Measurements from ENCODE around the gene EIF5B. TPM values are rescaled to one million over a fixed set of nuclear protein-coding genes. Genes with fewer than 3 reads are reported as not detected.
A peak's percentile ranks its signal among the peaks of the same experiment; 100 is the strongest.

Gene EIF5B
- total RNA-seq, 1 donor from 2014 or later = 31.3 TPM

DNA sequence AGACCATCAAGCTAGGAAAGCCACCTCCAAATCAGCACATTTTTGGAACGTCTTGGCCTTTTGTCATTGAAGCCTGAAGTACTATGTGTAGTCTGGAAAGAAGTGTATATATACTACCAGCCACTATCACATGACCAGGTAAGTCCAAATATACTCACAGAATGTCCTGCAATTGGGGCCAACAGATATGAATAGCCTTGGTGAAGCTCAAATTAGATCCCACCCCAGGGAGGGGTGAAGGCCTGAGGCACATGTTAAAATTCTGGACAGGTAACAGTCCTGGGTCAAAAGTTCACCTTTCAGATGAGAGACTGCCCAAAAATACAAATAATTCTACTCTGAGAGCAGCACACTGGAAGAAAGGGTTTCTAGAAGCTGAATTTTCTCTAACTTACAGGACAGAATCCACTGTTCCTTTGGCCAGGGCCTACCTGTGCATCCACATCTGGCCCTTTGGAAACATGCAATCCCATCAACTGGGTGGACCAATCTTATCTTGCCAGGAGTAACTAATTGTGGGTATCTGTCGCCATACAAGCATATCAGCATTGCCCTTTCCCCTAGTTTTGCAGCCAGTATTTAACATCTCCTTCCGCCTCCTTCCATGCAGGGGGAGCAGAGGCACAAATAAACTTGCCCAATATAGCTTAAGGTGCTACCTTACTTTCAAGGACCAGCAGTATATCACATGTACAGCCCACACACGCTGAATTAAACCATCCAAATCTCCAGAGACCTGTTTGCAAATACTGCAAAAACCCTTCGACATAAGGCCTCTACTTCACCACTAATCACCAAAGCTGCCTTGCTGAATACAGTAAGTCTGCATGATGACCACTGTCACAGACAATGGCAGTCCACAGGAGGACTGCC is 67.8 kb downstream of the EIF5B start:
- DNase-seq (ENCODE audit: low spot score) = no peak

DNA sequence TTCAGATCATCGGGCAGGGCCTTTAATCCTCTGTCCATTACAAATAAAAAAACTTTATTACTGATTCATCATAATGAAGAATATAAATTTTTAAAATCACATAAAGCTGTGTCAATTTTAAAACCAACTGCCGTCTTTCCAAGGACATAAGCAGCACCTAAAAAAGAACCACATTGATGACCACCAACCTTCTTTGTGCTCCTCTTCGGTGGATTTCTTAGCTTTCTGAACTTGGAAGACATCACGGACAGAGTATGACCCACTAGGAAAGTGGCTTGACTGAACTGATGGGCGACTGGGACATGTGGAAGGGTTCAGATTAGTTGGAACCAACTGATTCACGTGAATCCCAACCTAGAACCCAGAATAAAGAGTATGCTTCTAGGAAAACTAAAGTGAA is 68.9 kb downstream of the EIF5B start:
- DNase-seq (ENCODE audit: low spot score) = no peak

DNA sequence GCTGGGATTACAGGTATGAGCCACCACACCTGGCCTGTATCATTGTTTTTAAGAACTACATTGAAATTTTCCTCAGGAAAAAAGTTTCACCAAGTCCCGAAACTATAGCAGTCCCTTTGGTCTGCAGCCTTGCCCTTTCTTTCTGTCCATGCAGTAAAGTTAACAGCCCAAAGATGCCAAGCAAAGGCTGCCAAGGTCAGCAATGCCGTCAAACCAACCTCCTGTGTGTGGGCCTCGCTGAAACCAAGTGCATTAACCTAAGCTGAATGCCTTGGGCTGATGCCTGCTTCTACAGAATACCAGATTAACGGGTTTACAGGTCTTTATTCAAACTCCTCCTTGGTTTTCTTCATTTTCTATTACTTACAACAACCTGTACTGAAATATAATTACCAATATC is 73.1 kb downstream of the EIF5B start:
- no peak for DNase-seq (ENCODE audit: low spot score)

DNA sequence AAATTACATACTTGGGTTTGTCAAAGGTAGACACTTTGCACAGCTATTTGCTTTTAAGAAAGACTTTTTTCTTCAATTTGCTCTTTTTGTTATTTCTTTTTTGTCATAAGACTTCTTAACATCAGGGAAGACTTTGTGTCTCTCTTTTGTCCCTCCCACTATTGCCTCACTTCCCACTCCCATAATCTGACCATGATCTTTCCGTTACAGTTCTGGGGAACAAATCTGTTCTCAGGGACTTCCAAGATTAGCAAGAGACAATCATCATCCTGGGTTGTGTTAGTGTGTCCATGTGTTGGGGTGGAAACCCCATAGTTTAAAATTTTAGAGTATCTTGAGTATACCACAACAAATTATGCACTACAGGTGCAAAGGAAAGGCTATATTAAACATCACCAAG is 77.4 kb downstream of the EIF5B start:
- no peak for DNase-seq (ENCODE audit: low spot score)

DNA sequence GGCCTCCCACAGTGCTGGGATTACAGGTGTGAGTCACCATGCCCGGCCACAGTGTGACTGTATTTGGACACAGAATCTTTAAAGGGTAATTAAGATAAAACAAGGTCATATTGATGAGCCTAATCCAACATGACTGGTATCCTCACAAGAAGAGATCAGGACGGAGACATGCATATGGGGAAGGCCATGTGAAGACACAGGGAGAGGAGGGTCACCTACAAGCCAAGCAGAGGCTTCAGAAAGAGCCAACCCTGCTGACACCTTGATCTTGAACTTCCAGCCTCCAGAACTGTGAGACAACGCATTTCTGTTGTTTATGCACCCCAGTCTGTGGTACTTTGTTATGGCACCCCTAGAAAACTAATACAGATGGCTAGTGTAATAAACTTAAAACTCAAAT is 80.2 kb downstream of the EIF5B start:
- no peak for DNase-seq (ENCODE audit: low spot score)

DNA sequence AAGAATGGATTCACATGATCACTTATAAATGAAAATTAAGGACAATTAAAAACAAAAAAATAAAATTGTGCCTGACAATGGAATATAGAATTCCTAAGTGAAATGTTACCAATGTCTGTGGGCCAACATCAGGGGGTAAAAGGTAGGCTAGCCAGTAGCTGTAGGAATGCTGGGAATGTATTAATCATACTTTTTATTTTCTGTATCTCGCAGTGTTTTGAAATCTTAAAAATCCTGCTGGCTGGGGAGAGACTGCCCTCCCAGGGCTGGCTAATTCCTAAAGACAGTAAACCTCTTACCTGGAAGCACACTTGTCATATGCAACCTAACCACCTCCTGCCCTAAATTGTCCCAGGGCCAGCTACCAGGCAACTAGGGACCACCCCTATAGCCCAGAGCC is 82.8 kb downstream of the EIF5B start:
- DNase-seq (ENCODE audit: low spot score) = no peak

DNA sequence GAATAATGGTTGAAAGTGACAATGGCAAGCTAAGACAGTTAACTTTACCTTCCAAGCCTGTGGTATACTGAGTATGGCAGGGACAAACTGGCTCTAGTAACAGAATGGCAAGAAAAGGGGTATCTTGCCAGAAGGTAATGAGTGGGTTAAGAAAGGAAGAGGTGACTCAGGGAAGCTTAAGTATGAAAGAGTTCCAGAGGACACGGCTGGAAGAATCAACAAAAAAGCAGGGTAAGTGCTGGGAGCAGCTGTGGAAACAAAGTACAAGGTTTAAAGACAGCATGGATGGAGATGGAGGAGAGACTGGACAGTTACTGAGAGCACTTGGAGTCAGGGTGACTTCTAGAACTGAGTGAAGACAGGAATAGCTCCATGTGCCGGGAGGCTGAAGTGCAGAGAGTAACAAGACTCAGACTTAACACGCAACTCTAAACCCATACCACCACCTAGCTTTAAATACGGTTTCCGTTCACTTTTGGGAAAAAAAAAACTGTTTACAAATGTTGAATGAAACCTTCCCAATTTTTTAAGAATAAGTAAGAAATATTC is 83.6 kb downstream of the EIF5B start:
- no peak for DNase-seq (ENCODE audit: low spot score)

DNA sequence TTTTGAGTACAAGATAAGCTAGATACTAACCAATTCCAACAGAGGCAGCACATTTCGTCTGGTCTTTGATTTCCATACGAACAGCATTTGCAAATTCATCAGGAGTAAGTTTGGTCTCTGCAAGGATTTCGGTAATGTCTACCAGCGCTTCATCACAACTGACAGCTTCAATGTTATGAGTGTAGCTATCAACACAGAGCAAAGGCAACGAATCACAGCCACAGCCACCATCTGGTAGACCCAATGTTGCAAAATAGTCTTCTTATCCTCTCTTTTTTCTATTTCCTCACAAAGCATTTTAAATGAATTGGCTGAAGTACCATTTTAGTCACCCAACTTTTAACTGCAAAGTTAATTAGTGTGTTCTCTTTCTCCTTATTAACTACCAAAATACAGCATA is 84.3 kb downstream of the EIF5B start:
- DNase-seq (ENCODE audit: low spot score) = no peak

DNA sequence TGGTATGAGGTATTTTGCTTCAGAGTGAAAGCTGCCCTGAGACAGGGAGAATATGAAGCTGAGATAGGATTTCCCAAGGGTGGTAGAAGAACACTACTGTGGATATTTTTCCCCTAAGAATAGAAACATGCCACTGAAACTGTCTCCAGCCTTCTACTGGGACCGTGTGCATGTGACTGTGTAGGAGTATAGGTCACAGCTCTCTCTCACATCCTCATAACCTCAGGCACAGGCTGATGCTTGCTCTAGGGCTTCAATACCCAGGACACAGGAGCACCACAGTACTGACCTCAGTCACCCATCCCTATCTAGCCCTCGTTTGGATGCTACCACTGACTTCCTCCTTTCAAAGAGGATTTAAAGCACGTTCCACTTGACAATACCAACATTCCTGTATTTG is 85.4 kb downstream of the EIF5B start:
- DNase-seq (ENCODE audit: low spot score) = no peak

DNA sequence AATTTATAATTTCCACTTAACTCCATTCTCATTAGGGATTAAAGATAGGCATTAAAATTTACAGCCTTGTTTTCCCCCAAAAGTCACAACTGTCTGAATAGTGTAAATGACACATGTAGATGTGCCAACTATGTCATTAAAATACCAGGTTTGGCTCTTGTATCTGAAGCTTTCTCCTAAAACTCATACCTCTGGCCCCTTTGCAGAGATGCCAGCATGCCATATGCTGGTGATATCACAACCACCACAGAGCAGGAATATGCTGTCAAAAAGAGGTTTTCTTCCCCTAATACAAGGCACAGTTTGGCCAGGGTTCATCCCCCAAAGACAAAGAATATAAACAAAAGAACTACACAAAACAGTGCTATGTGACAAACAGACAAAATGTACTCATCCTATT is 87.2 kb downstream of the EIF5B start:
- no peak for DNase-seq (ENCODE audit: low spot score)

DNA sequence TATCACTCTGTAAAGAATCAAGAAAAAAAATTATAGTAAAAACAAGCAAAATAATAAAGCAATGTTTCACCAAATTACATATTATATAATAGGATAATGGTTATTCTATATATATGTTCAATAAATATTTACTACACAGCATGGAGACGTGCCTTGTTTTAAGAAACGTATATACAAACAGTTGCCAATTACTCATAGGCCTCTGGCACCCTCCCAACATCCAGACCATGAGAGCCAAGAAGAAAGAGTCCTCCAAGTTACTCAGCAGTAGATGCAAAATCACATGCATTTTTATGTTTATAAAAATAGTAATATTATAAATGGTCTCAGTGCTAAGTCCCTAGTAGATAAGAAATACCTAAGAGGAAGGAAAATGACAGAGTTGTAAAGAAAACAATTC is 87.8 kb downstream of the EIF5B start:
- peak; percentile 16 for DNase-seq (ENCODE audit: low spot score)

DNA sequence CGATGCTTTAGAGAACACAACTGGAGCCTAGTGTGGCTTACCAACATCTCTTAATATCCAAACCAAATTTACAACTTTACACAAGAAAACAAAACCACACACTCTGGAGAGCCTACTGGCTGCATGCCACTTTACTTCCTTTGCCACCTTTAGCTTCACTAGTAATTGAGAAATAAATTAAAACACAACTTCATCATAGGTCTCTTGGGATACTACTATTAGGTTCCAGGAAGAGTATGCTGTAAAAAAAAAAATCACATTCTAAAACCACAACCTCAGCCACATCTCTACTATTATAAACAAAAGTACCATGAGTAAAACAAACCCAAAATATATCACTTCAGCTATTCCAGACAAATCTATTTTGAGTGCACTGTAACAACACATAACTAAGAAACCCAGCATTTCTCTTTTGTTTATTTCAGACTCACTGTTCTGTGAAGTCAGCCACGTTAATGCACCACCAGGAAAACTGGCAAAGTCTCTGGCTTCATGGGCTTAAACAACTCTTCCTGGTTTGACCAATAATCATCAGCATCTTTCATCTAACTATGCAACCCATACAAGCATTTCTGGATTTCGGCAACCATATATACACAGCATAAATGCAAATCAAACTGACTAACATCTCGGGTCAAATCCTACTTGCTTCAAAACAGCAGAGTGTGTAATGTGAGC is 93.6 kb downstream of the EIF5B start:
- no peak for DNase-seq (ENCODE audit: low spot score)

DNA sequence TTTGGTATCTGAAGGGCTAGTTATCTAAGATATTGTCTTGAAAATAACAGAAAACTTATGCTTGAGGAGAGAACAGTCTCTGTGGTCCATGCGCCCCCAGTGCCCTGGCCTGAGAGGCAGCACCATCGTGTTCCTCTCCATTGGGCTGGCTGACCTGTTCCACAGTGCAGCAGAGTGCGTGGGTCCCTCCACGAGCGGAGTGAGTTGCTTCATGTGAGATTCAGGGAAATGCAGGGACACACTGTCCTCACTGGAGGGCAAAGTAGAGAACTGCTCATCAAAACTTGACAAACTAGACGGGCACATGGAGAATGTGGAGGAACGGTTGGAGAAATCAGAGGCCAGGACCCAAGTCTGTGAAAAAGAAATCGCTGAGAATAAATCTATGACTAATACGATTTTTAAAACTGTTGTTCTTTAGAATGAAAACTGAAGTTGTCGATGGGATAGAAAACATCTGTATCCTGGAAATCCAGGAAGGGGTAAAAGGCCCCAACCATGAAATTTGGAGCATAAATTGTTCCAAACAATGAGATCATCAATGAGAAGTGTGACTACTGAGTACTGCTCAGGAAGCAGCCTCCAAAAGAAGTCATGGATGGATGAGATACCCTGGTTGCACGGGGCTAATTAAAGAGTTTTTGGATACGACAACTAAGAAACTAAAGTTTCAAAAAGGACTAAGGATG is 94.5 kb downstream of the EIF5B start:
- DNase-seq (ENCODE audit: low spot score) = no peak

DNA sequence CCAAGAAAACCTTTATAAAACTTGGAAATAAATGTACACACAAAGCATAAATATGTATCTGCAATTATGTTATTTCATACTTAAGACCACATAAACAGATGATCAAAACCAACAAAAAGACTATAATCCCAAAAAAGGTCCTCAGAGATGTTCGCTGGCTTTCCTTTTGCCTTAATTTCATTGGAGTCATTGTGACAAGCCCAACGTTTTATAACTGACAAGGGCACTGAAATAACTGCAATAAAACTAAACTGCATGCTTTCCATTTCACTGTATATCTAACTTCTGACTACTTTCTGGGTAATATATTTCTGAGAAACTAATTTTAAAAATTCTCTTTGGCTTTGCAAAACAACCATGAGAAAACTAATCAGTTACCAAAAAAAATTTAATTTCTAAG is 96.2 kb downstream of the EIF5B start:
- DNase-seq (ENCODE audit: low spot score) = no peak

DNA sequence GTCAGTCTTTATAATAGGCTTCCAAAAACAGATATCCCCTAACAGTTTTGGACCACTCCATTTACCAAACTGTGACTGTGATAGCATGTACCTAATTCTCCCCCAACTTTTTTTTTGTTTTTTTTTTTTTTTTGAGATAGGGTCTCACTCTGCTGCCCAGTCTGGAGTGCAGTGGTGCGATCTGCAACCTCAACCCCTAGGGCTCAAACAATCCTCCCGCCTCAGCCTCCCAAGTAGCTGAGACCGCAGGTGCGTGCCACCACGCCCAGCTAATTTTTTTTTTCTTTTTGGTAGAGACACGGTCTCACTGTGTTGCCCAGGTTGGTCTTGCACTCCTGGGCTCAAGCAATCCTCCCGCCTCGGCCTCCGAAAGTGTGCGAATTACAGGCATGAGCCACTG is 99.7 kb downstream of the EIF5B start:
- no peak for DNase-seq (ENCODE audit: low spot score)

DNA sequence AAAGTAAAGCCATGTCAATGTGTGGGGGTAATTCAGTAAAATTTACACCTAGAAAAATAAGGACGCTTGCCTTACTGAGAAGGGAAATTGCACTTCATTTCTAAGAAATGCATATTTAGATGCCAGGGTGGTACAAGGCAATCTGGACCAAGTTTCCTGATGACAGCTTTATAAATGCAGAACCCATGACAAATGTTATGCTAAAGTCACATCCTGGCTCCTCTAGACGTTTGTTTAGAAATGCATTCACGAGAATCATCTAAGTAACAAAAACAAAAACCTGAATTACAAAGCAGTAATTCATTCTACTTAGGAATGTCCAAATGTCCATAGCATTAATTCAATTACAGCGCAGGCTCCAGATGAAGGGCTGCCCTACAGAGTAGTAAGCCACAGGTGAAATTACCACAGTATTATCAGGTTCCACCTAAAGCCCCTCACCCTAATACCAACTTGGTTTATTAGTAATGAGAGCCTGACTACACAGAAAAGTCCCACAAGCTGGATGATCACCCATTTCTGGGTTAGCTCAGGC is 102.8 kb downstream of the EIF5B start:
- no peak for DNase-seq (ENCODE audit: low spot score)

DNA sequence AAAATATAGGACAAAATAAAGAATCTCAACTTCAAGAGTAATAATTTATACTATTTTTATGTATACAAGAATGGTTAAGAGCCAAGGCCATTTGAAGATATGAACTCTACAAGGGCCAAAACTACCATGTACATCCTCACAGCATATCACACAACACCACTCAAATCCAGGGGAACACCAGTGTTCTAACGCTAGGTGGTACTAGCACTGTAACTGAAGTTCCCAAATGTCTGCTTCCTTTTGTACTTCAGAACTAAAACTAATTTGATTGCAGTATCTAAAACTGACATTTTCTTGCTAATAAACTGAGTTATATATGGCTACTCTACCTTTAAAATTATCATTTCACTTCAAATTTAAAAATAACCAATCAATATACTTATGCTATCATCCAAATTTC is 105.6 kb downstream of the EIF5B start:
- no peak for DNase-seq (ENCODE audit: low spot score)

DNA sequence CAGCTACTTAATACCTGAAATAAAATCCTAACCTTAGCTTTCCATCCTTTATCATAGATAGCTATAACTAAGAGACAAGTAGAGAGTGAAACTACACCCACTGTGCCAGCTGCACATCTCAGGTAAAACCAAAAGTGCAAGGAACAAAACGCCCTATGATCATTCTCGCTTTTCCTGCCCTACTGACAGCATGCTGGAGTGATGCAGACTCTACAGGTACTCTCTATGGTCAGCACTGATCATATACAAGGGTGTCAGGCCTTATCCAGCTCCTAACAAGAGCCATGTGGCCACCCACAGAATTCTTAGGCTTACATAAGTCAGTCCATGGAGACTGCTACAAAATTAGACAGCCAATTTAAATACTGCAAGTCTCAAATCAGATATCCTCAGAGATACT is 107.0 kb downstream of the EIF5B start:
- no peak for DNase-seq (ENCODE audit: low spot score)

DNA sequence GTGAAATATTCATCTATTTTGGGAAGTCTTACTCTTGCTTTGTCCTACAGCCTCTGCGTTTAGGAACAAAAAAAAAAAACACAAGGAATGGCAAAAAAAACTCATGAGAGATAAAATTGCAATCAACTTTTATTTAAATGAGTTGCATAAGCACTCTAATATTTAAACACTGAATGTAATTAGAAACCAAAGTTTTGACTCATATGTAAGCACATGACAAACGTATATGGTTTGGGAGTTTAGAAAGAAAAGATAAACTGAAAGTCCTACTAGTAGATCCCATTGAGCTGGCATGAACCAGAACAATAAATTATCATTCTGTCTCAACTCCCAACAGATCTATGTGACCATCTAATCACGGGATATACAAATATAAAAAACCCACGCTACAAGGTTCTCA is 107.9 kb downstream of the EIF5B start:
- DNase-seq (ENCODE audit: low spot score) = no peak

DNA sequence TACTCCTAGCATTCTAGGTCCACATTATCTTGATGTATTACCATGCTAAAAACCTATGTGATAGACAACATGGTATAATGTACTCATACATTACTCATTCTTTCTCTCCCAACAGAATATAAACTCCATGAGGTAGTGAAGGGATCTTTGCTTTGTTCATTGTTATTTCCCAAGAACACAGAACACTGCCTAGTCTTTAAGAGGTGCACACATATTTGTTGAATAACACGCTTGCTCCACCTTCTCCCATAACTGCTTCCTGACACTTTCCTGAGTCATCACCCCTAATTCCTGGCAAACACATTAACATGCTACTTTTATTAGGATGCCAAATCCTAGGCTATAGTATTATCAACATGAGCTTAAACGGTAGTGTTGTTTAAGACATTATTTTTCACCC is 111.4 kb downstream of the EIF5B start:
- DNase-seq (ENCODE audit: low spot score) = no peak

DNA sequence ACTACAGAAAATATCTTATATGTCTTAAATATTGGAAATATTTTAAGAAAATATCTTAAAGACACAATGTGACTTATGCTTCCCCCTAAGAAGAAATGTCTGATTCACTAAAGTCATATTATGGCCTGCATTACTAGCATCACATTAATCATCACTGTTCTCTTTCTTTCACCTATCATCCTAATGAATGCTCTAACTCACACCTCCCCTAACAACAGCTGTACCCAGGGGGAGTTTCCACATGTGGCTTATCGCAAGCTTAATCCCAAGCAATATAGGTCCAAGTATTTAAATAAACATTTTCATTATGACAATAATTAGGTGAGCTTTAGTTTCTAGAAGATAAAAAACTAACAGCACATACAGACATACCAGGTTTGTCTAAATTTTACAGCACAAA is 113.0 kb downstream of the EIF5B start:
- DNase-seq (ENCODE audit: low spot score) = no peak

Data from umbilical cord (tissue), 2 donors.